Measurements from ENCODE around the gene SYTL4. TPM values are rescaled to one million over a fixed set of nuclear protein-coding genes. Genes with fewer than 3 reads are reported as not detected.
A peak's percentile ranks its signal among the peaks of the same experiment; 100 is the strongest.

Gene SYTL4
- total RNA-seq, 1 experiment from 2014 or later, result 23.4 TPM

GRCh38 chrX:100673397-100673953 lies 58.4 kb downstream of the SYTL4 start:
- Histone ChIP-seq H3K4me3 (no peak overlapping the region), H4K20me1 (ENCODE audit: insufficient read depth) (no peaks in the 10 kb centered on the region), H2AFZ (no peak overlapping the region), H3K27ac (peak overlapping the region; percentile 32; the same call in 1 of the 2 replicates), H3K4me1 (replicated peaks; ENCODE audit: insufficient read depth) (peaks cover 15% of the 10 kb centered on the region; the same call in 1 of the 2 replicates), H3K36me3 (ENCODE audit: low read depth) (0 out of 2 replicates have a peak, but pooled peaks cover 7% of the 10 kb centered on the region), H3K27me3 (ENCODE audit: insufficient read depth, low read depth) (no peaks in the 10 kb centered on the region), H3K79me2 (ENCODE audit: low read depth) (no peaks in the 10 kb centered on the region), H3K4me2 (peak overlapping the region; percentile 3; the same call in 1 of the 2 replicates), H3K9me3 (ENCODE audit: insufficient read depth, low read depth) (no peaks in the 10 kb centered on the region), H3F3A (ENCODE audit: insufficient read depth, low read depth) (no peaks in the 10 kb centered on the region), H3K9me2 (ENCODE audit: insufficient read depth) (no peaks in the 10 kb centered on the region)
- POLR2A ChIA-PET (ENCODE audit: unreplicated experiment), result no interaction called here
- DNase-seq, result no peak
- CTCF ChIA-PET, result no interaction called here
- no TSS peak for BruUV-seq (replicated peaks)
- intact Hi-C loops (cut with micrococcal nuclease; ENCODE audit: unreplicated experiment), result loop anchor here (10.0 kb wide), 1 partner anchor 531 kb away; no protein-coding TSS in a partner anchor
- TF ChIP-seq EZH2 (IDR thresholded peaks at IDR 0.05; ENCODE audit: low read depth), result no peak
- no peak for TF ChIP-seq CTCF (conservative IDR thresholded peaks at IDR 0.05)

- Histone ChIP-seq H3K36me3 (ENCODE audit: low read depth) (0 out of 2 replicates have a peak, but pooled peaks cover 7% of the 10 kb centered on the region), H3K27me3 (ENCODE audit: insufficient read depth, low read depth) (no peaks in the 10 kb centered on the region), H2AFZ (no peak overlapping the region), H3F3A (ENCODE audit: insufficient read depth, low read depth) (no peaks in the 10 kb centered on the region), H3K9me3 (ENCODE audit: insufficient read depth, low read depth) (no peaks in the 10 kb centered on the region), H4K20me1 (ENCODE audit: insufficient read depth) (no peaks in the 10 kb centered on the region), H3K4me1 (replicated peaks; ENCODE audit: insufficient read depth) (peaks cover 15% of the 10 kb centered on the region; the same call in 1 of the 2 replicates), H3K27ac (0 out of 2 replicates have a peak overlapping the region, but pooled peaks have one; percentile 32), H3K4me2 (peak overlapping the region; percentile 3; the same call in 1 of the 2 replicates), H3K9me2 (ENCODE audit: insufficient read depth) (no peaks in the 10 kb centered on the region), H3K79me2 (ENCODE audit: low read depth) (no peaks in the 10 kb centered on the region), H3K4me3 (no peak overlapping the region)
- BruUV-seq (replicated peaks), result no TSS peak
- no peak for TF ChIP-seq EZH2 (IDR thresholded peaks at IDR 0.05; ENCODE audit: low read depth)
- no peak for TF ChIP-seq CTCF (conservative IDR thresholded peaks at IDR 0.05)
- intact Hi-C loops (cut with micrococcal nuclease; ENCODE audit: unreplicated experiment), result loop anchor here (10.0 kb wide), 1 partner anchor 532 kb away; no protein-coding TSS in a partner anchor
- POLR2A ChIA-PET (ENCODE audit: unreplicated experiment), result no interaction called here
- no peak for DNase-seq
- CTCF ChIA-PET, result interaction anchor here (0.8 kb wide), 1 partner anchor 96 kb away, joined by 3 read pairs; no protein-coding TSS in a partner anchor
Measured at GRCh38 chrX:100672966-100673365, 59.0 kb downstream of the SYTL4 start.

- ChIA-PET POLR2A (ENCODE audit: unreplicated experiment) (no interaction called here), CTCF (no interaction called here)
- intact Hi-C loops (cut with micrococcal nuclease; ENCODE audit: unreplicated experiment), result loop anchor here (5.0 kb wide), 1 partner anchor 46 kb away; no protein-coding TSS in a partner anchor
- H3K4me2 ChIP-seq, result no peak overlapping the region
- H3F3A ChIP-seq (ENCODE audit: insufficient read depth, low read depth), result no peaks in the 10 kb centered on the region
- H3K4me1 ChIP-seq (replicated peaks; ENCODE audit: insufficient read depth), result peaks cover 8% of the 10 kb centered on the region; the same call in 1 of the 2 replicates
- no peaks in the 10 kb centered on the region for H3K27me3 ChIP-seq (ENCODE audit: insufficient read depth, low read depth)
- no peaks in the 10 kb centered on the region for H3K79me2 ChIP-seq (ENCODE audit: low read depth)
- H2AFZ ChIP-seq, result no peak overlapping the region
- DNase-seq, result no peak
- BruUV-seq (replicated peaks), result no TSS peak
- no peak for TF ChIP-seq CTCF (conservative IDR thresholded peaks at IDR 0.05)
- TF ChIP-seq EZH2 (IDR thresholded peaks at IDR 0.05; ENCODE audit: low read depth), result no peak
- H3K36me3 ChIP-seq (ENCODE audit: low read depth), result no peaks in the 10 kb centered on the region; the same call in 1 of the 2 replicates
- H3K4me3 ChIP-seq, result no peak overlapping the region
- H3K9me3 ChIP-seq (ENCODE audit: insufficient read depth, low read depth), result no peaks in the 10 kb centered on the region
- no peaks in the 10 kb centered on the region for H4K20me1 ChIP-seq (ENCODE audit: insufficient read depth)
- no peak overlapping the region for H3K27ac ChIP-seq
- no peaks in the 10 kb centered on the region for H3K9me2 ChIP-seq (ENCODE audit: insufficient read depth)
Measured at GRCh38 chrX:100663642-100664041, 68.3 kb downstream of the SYTL4 start.
